ENCODE data around the gene WDR35. TPM values are rescaled to one million over a fixed set of nuclear protein-coding genes. Genes with fewer than 3 reads are reported as not detected.

The WDR35 gene
- total and polyA plus RNA-seq, 2 of the 4 experiments (the other 2 are of a cell fraction), result 3.4 to 8.1 TPM

GRCh38 chr2:20035955-20036666 lies 46.2 kb upstream of the WDR35 start:
- in situ Hi-C loops (cut with MboI; ENCODE audit: low sequenced_read_pairs), result no loop called here
- H3K79me1 ChIP-seq (ENCODE audit: low read depth in 1 of 2, low read length in 2 of 2), result peaks cover 45 to 59% of the 10 kb centered on the region in 2 experiments
- H3K14ac ChIP-seq (replicated peaks; ENCODE audit: low read depth, low read length), result no peak overlapping the region
- H3K36me3 ChIP-seq (ENCODE audit: control insufficient read depth, insufficient read depth, low read length), result peaks cover 61% of the 10 kb centered on the region
- peaks cover 39% of the 10 kb centered on the region; the same call in 1 of the 2 replicates for H4K20me1 ChIP-seq (ENCODE audit: insufficient read depth, low read length)
- H4K91ac ChIP-seq (ENCODE audit: insufficient read depth, low read depth, low read length), result no peak overlapping the region
- BruUV-seq (replicated peaks), result no TSS peak
- no peak overlapping the region for H3K56ac ChIP-seq (ENCODE audit: extremely low read depth, insufficient read depth, low read length)
- no peaks in the 10 kb centered on the region for H3K9me3 ChIP-seq (ENCODE audit: control insufficient read depth, insufficient read depth, low read length)
- TF ChIP-seq ELK1 (IDR thresholded peaks at IDR 0.05; ENCODE audit: borderline replicate concordance, low read depth, low read length) (no peak), MAFK (IDR thresholded peaks at IDR 0.05; ENCODE audit: low read depth, low read length) (no peak), CEBPB (IDR thresholded peaks at IDR 0.05; ENCODE audit: low read depth, low read length) (no peak), NFE2L2 (IDR thresholded peaks at IDR 0.05; ENCODE audit: low read depth, low read length) (no peak), MXI1 (IDR thresholded peaks at IDR 0.05; ENCODE audit: borderline replicate concordance, low read depth, low read length) (no peak), BHLHE40 (IDR thresholded peaks at IDR 0.05; ENCODE audit: low read depth, low read length) (no peak), SMC3 (IDR thresholded peaks at IDR 0.05; ENCODE audit: low read depth, low read length) (no peak), RCOR1 (IDR thresholded peaks at IDR 0.05; ENCODE audit: insufficient replicate concordance, low read length) (no peak), USF2 (IDR thresholded peaks at IDR 0.05; ENCODE audit: low read depth, low read length) (no peak), CTCF (conservative IDR thresholded peaks at IDR 0.05; ENCODE audit: low read depth, low read length) (no peak), CHD1 (IDR thresholded peaks at IDR 0.05; ENCODE audit: low read depth, low read length) (no peak), MAZ (IDR thresholded peaks at IDR 0.05; ENCODE audit: borderline replicate concordance, low read depth, low read length) (no peak), RAD21 (IDR thresholded peaks at IDR 0.05; ENCODE audit: low read length) (no peak), POLR2A (IDR thresholded peaks at IDR 0.05; ENCODE audit: low read depth, low read length) (no peak), FOS (IDR thresholded peaks at IDR 0.05; ENCODE audit: low read depth, low read length) (no peak), RFX5 (IDR thresholded peaks at IDR 0.05; ENCODE audit: low read depth, low read length) (no peak)
- H2BK15ac ChIP-seq (ENCODE audit: low read depth, low read length), result no peak overlapping the region
- no peak overlapping the region for H2BK20ac ChIP-seq (ENCODE audit: low read depth, low read length)
- no peak overlapping the region for H2BK5ac ChIP-seq (ENCODE audit: low read depth, low read length, poor library complexity, severe bottlenecking)
- H3K9me1 ChIP-seq (ENCODE audit: insufficient read depth, low read length), result peaks cover 5% of the 10 kb centered on the region
- no peak overlapping the region for H3K23ac ChIP-seq (ENCODE audit: low read depth, low read length)
- H2BK120ac ChIP-seq (ENCODE audit: low read depth, low read length), result no peak overlapping the region
- no peak overlapping the region for H2AK9ac ChIP-seq (replicated peaks; ENCODE audit: low read depth, low read length, poor library complexity)
- no peak overlapping the region for H3K4me3 ChIP-seq (ENCODE audit: insufficient read depth, low read depth, low read length)
- H2AK5ac ChIP-seq (ENCODE audit: low read depth, low read length), result no peak overlapping the region
- H4K5ac ChIP-seq (ENCODE audit: low read depth, low read length), result no peak overlapping the region
- no peak overlapping the region for H3K27ac ChIP-seq (ENCODE audit: insufficient read depth, low read length)
- CTCF ChIA-PET, result interaction anchor here (1.3 kb wide), 1 partner anchor 21 kb away, joined by 5 read pairs; no protein-coding TSS in a partner anchor
- no peak overlapping the region for H4K8ac ChIP-seq (ENCODE audit: low read depth in 2 of 2, low read length in 2 of 2)
- WGBS, 2 experiments (ENCODE audit: extremely low coverage in 2 of 2, insufficient read length in 1 of 2), result 75% methylated on average over 3 of the region's 4 CpGs; no CpG with 5 or more reads in 1 of the 2 experiments
- H3K18ac ChIP-seq (ENCODE audit: low read depth, low read length), result no peak overlapping the region
- POLR2A ChIA-PET (ENCODE audit: unreplicated experiment), result no interaction called here
- H3K4me1 ChIP-seq (ENCODE audit: control insufficient read depth, insufficient read depth, low read length), result 0 out of 2 replicates have a peak, but pooled peaks cover 1% of the 10 kb centered on the region
- no peak overlapping the region for H3K4ac ChIP-seq (ENCODE audit: low read depth, low read length)
- no peak overlapping the region for H3K9ac ChIP-seq (ENCODE audit: low read depth, low read length)
- no peaks in the 10 kb centered on the region for H3K27me3 ChIP-seq (ENCODE audit: control insufficient read depth, insufficient read depth, low read length)
- H2AFZ ChIP-seq (replicated peaks; ENCODE audit: low read length, poor library complexity), result no peak overlapping the region
- ATAC-seq (ENCODE audit: low read depth) (no peak), DNase-seq (no peak)
- H3K4me2 ChIP-seq (ENCODE audit: low read depth, low read length), result no peak overlapping the region
- dilution Hi-C loops (cut with HindIII; ENCODE audit: low sequenced_read_pairs, unreplicated experiment), result no loop called here
- intact Hi-C loops (cut with micrococcal nuclease), result no loop called here
